Endothelial cell (in vitro differentiated cells): ENCODE measurements around the gene CCS. TPM values are rescaled to one million over a fixed set of nuclear protein-coding genes. Genes with fewer than 3 reads are reported as not detected.

Experiments used
- DNase-seq: peaks from one replicate; pipeline ENCODE4 v3.0.0; 2021; ENCODE audit warnings: low spot score
- H3K27ac Mint-ChIP-seq: one replicate; pipeline ENCODE4 v1.8.0; 2021; ENCODE audit warnings: mixed read lengths, inconsistent platforms; ENCODE audit not compliant: unreplicated experiment
- H3K27me3 Mint-ChIP-seq: one replicate; pipeline ENCODE4 v1.8.0; 2021; ENCODE audit warnings: mild to moderate bottlenecking, moderate library complexity, mixed read lengths, inconsistent platforms; ENCODE audit not compliant: unreplicated experiment
- H3K36me3 Mint-ChIP-seq: one replicate; pipeline ENCODE4 v1.8.0; 2021; ENCODE audit warnings: mild to moderate bottlenecking, low read depth, mixed read lengths, inconsistent platforms; ENCODE audit not compliant: unreplicated experiment
- H3K4me1 Mint-ChIP-seq: one replicate; pipeline ENCODE4 v1.8.0; 2021; ENCODE audit warnings: mild to moderate bottlenecking, mixed read lengths, inconsistent platforms; ENCODE audit not compliant: unreplicated experiment
- H3K4me3 Mint-ChIP-seq: one replicate; pipeline ENCODE4 v1.8.0; 2021; ENCODE audit warnings: mild to moderate bottlenecking, mixed read lengths, inconsistent platforms; ENCODE audit not compliant: unreplicated experiment
- H3K9me3 Mint-ChIP-seq: one replicate; pipeline ENCODE4 v1.8.0; 2021; ENCODE audit warnings: mixed read lengths, inconsistent platforms; ENCODE audit not compliant: unreplicated experiment
- CTCF ChIP-seq: fragments of 200-600 bp; sonication (generic); IDR thresholded peaks from one replicate; pipeline ENCODE4 v1.5.0; 2021; ENCODE audit warnings: antibody characterized with exemption; ENCODE audit not compliant: unreplicated experiment
- total RNA-seq: library from RNA; stranded (reverse); fragmentation: NEBNext Ultra II Directional; extraction: Animal tissue kit (Norgen Biotek cat#: 25700); gene quantifications from one replicate; pipeline ENCODE4 v1.2.1, GENCODE V29; 2021; ENCODE audit not compliant: unreplicated experiment

Gene CCS
- total RNA-seq, 1 donor from 2014 or later: 51.2 TPM

DNA sequence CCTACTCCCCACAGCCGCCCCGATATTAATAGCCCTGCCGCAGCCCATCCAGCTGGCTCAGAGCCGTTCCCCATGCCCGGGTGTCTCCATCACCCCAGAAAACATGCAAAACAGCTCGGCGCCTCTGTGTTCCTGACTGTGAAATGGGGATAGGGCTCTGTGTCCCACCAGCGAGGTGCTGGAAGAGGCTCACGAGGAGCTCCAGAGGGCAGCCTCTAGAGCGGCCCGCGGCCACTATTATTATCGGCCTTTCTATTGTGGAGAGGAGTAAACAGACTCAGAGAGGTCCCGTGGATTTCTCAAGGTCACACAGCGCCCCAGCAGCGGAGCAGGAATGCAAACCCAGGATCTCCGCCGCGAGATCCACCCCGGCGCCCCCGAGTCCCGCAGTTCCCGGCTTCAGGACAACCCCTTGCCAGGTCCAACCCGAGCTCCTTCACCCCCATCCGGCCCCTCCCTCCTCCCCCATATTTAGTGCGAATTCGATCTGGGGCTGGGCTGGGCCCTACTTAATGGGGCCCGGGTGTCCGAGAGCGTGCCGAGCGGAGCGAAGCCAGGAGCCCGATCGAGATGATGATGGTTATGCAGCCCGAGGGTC lies 46.5 kb upstream of the CCS start, which contains the start of gene ACTN3:
Gene ACTN3, plus strand, starts transcription at position 536 of the 598 bp plus-strand sequence. Its CDS starts 35 bp downstream, at position 571.
- Mint-ChIP-seq H3K4me3 (peak within 1 kb of the TSS; percentile 76), H3K27ac (no peak within 1 kb of the TSS), H3K9me3 (no peaks in the 10 kb centered on the region), H3K36me3 (peaks cover 14% of the 10 kb centered on the region), H3K4me1 (peaks cover 19% of the 10 kb centered on the region), H3K27me3 (peaks cover 18% of the 10 kb centered on the region)
- TF ChIP-seq CTCF: no peak
- DNase-seq: peak; percentile 15

DNA sequence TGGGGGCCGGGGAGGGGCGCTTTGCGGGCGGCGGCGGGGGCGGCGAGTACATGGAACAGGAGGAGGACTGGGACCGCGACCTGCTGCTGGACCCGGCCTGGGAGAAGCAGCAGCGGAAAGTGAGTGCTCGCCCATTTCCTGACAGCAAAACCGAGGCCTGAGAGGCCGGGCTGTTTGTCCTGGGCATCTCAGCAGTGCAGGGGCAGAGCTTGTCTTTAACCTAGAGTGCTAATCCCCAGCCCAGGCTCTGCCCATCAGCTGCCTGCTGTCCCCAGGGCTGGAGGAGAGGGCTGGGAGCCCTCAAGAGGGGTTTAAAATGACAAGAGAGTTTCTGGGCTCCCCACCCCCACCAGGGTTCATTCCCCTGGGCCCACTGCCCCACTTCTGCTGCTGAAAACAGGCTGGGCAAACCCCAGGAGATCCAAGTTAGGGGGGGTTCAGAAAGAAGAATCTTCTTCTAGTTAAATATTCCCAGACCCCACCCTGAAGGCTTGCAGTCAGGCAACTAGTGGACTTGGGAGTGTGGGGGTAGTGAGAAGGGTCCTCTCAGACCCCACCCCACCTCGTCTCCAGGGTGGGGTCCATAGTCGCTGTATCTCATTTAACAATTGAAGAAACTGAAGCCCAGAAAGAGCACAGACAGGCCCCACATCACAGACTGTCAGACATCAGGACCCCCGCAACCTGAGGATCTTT lies 45.9 kb upstream of the CCS start:
- DNase-seq: no peak
- no peak for TF ChIP-seq CTCF
- Mint-ChIP-seq H3K4me1 (peaks cover 19% of the 10 kb centered on the region), H3K27me3 (peaks cover 12% of the 10 kb centered on the region), H3K9me3 (no peaks in the 10 kb centered on the region), H3K27ac (no peak overlapping the region), H3K36me3 (peaks cover 9% of the 10 kb centered on the region), H3K4me3 (no peak overlapping the region)

- Mint-ChIP-seq H3K4me3 (no peak overlapping the region), H3K27ac (no peak overlapping the region), H3K4me1 (peaks cover 16% of the 10 kb centered on the region), H3K27me3 (peaks cover 12% of the 10 kb centered on the region), H3K36me3 (peaks cover 4% of the 10 kb centered on the region), H3K9me3 (no peaks in the 10 kb centered on the region)
- DNase-seq: no peak
- TF ChIP-seq CTCF: no peak
Measured at GRCh38 chr11:66547662-66548009, 45.3 kb upstream of the CCS start.

DNA sequence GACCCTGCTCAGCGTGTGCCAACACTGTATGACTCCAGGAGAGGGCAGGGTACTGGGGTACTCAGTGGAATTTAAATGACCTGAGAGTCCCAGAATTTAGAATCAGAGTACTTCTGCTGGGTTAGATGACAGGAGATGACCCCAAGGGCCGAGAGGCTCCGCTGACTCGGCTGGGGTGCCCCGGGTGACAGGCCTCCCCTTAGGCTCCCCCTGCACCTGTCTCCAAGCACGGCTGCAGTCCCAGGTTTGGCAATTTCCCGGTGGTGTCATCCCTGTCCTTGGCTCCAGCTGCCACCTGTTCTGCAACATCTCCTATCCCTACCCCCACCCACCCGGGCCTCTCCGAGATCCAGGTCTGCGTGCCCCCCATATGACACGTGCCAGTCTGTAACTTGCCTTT lies 44.9 kb upstream of the CCS start:
- no peaks in the 10 kb centered on the region for H3K9me3 Mint-ChIP-seq
- TF ChIP-seq CTCF: no peak
- peaks cover 9% of the 10 kb centered on the region for H3K27me3 Mint-ChIP-seq
- H3K27ac Mint-ChIP-seq: no peak overlapping the region
- no peak for DNase-seq
- peaks cover 13% of the 10 kb centered on the region for H3K4me1 Mint-ChIP-seq
- no peak overlapping the region for H3K4me3 Mint-ChIP-seq
- H3K36me3 Mint-ChIP-seq: peaks cover 3% of the 10 kb centered on the region
